ENCODE measurements around the gene ALKBH4.

The ALKBH4 gene

GRCh38 chr7:102407910-102408309 is 56.8 kb downstream of the ALKBH4 start:
- no peak for TF ChIP-seq CTCF (IDR thresholded peaks at IDR 0.05)
- Mint-ChIP-seq H3K27me3 (ENCODE audit: low read depth, poor library complexity) (no peaks in the 10 kb centered on the region), H3K4me3 (no peak overlapping the region), H3K9me3 (peaks cover 30% of the 10 kb centered on the region), H3K4me1 (peaks cover 10% of the 10 kb centered on the region), H3K27ac (no peak overlapping the region), H3K36me3 (ENCODE audit: low read depth) (peaks cover 92% of the 10 kb centered on the region)
- no peak for DNase-seq

All from nephron progenitor cell (in vitro differentiated cells).